GM19351 (cell line): ENCODE measurements around the gene RPS24.

Experiments used
- ATAC-seq: cut with Tn5 transposase; IDR thresholded peaks from one replicate; pipeline ENCODE4 v1.9.1; 2021; ENCODE audit warnings: mild to moderate bottlenecking, moderate library complexity; ENCODE audit not compliant: unreplicated experiment

The RPS24 gene

DNA sequence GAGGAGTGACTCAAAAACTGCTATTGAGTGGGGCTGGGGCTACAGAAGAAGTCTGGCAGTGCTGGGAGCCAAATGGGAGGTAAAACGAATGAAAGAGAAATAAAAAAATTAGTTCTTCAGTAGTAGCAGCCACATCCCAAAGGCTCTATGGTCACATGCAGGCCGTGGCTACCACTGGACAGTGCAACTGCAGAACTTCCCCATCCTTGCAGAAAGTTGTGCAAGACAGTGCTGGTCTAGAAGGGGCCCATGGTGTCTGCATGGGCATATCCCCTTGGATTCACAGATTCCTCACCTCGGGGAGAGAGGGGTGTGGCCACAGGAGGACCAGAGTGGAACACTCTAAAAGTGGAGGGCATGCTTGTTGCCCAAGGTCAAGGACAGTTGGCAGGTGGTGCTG lies 47.6 kb downstream of the RPS24 start:
- no peak for ATAC-seq

DNA sequence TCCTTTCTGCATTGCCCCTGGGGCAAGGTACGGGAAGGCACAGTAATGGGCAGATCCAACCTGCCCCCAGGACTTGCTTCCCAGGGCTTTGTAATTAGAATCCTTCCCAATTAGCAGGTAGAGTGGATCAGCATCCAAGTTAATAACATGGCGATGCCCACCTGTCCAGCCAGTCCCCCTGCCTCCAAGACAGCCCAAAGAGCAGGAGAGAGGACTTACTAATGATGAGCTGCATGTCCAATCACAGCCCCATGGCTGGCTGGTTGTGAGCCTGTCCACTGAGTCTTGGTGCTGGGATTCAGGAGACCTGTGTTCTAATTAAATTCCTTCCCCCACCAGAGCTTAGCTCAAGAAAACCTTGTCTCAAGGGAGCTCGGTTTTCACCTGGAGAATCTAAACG lies 49.0 kb downstream of the RPS24 start:
- no peak for ATAC-seq
